Uterus (tissue), 2 donors: Measurements from ENCODE around the gene PALS1.

ENCODE experiments used
- CTCF ChIP-seq, 4 experiments: fragments of 200-600 bp in 2 of 4; fragments of 450-650 bp in 2 of 4; sonication (generic) in 2 of 4; IDR thresholded peaks; one replicate each; pipeline ENCODE4 v1.5.1; 2016 to 2019; ENCODE audit warnings: antibody characterized with exemption in 4 of 4, mild to moderate bottlenecking in 2 of 4, moderate library complexity in 1 of 4
- POLR2A ChIP-seq, 2 donors: fragments of 450-650 bp; IDR thresholded peaks; one replicate each; pipeline ENCODE4 v1.6.1; 2016; ENCODE audit warnings: antibody characterized with exemption in 2 of 2, mild to moderate bottlenecking in 1 of 2, moderate library complexity in 1 of 2

DNA sequence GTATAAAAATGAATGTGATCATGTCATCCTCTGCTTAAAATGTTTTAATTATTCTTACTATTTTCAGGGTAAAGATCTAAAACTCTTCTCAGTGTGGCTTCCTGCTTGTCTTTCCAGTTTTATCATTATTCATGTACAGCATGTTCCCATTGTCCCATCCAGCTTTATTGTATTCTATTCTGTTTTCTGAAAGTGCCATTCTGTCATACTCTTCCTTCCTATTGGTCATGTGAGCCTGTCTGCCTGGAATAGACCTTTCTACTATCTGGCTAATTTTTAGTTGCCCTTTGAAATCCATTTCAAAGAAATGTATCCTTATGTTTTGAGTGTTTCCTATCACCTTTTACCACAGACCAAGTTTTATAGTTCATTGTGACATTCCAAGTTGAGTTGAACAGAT is 34.9 kb downstream of the PALS1 start:
- TF ChIP-seq CTCF (IDR thresholded peaks at IDR 0.05) (no peak), POLR2A (IDR thresholded peaks at IDR 0.05) (no peak)
